Stimulated activated CD4-positive, alpha-beta T cell treated with anti-CD3 and anti-CD28 coated beads, Interleukin-15, amount 100 ng/mL, for 1 hour (primary cell): ENCODE data around the gene PLEKHA5.
"Not testable (repeated sequence)": the region's sequence is repeated elsewhere in the genome, so short reads cannot be mapped to it uniquely, and the experiment has no call there.

Source experiments
- DNase-seq, 2 donors: peaks; one replicate each; pipeline ENCODE4 v3.0.0-alpha.2; 2020; ENCODE audit warnings: low read depth in 1 of 2, low spot score in 1 of 2

PLEKHA5 gene

DNA sequence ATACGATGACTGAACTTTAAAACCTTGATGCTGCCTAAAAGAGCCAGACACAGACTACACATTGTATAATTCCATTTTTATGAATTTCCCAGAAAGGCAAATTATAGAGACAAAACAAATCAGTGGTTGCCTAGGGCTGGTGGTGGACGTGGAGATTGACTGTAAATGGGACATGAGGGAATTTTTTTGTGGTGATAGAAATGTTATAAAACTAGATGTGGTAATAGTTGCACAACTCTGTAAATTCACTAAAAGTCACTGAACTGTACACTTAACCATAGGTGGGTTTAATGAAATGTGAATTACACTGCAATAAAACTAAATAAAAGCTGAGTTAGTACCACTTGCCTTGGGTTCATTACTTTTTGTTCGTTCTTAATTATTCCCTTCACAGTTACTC, 72.1 kb downstream of the PLEKHA5 start:
- DNase-seq: no peak

DNA sequence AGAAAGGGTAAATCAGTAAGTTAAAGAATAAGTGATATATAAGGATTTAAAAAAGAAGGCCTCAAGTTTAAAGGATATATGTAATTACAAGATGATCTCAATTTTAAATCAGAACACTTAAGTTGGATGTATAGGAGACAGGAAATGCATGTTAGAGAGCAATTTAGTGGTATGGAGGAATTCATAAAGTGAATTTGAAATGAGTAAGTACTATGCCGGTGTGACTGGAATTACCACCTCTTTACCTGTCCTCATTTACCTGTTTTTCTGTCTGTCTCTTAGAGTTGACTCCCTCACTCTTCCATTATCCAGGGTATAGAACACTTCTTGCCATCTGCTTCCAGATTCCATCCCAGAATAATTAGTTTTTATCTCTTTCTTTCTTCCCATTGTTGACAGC, 73.5 kb downstream of the PLEKHA5 start:
- no peak for DNase-seq

DNA sequence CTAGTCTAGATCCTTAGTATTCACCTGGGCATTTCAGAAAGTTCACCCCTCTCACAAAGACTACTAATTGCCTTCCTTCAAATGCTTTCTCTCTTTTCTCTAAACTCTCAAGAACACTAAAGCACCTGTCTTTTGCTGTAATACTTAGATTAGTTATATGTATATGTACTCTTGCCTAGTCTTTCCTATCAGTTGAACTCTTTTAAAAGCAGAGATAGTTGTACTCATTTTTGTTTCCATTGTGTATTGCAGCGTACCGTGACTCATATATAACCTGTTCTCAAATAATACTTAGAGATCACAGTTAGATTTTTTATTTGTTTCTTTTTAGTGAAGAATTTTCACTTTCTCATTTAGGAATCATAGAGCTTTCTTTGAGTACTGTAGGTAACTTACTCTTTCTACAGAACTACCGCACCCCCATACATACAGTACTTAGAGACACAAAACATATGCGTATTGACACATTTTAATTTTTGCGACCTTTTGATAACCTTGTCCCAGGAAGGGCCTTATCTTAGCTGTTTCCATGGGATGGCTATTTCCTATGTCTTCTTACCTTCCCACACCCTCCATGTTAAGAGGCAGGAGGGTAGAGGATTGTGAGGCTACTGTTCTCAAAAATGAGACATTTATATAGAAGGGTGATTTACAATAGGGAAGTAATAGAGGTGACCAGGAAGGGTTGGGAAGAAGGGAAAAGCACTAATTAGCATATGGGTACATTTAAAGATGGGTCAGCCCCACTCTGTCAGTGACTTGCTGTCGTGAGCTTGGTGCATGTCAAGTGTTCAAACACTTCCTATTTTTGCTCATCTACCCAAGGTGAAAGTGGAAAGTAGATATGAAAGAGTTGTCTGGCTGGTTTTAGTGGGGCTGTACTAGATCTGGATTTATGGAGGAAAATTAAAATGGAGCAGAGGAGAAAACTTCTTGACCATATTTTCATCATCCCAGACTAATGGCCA, 74.3 kb downstream of the PLEKHA5 start:
- no peak for DNase-seq

DNA sequence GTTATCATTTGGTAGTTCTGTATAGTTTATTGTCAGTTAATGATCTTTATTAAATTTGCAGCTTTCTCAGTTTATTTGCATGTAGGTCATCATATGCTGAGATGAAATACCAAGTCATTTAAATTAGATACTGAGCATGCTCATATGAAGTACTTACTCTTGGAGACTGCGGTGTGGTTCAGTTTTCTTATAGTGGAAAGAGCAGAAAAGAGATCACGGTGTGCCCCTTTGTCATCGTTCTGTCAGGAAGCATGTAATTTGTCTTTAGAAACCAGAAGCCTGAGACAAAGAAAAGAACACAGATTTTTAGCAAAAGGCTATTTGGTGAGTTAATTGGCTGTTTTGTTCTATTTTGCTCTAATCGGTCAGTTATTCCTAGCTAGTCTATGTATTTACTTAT, 75.6 kb downstream of the PLEKHA5 start:
- no peak for DNase-seq

DNA sequence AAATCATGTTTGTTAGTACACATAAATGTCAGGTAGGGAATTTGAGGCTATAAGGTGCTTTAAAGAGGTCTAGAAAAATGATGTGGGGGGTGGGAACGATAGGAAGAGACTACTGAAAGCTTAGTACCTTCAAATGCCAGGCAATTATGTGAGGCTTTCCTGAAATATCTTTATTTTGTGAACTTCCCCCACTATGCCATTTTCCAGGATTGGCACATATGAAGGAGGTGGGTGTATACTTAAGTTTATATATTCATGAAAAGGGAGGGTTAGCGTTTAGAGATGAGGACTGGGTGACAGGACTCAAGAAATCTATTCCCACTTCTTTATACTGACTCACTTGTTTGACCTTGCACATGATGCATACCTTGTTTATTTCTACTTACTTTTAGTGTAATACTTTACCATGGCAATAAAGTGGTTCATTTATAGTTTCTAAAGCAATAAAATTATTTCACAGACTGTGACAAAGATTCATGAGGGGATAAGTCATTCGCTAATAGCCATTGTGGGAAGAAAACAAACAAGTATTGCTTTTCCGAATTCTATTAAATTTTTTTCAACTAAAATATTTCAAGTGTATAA, 77.1 kb downstream of the PLEKHA5 start:
- DNase-seq: no peak

DNA sequence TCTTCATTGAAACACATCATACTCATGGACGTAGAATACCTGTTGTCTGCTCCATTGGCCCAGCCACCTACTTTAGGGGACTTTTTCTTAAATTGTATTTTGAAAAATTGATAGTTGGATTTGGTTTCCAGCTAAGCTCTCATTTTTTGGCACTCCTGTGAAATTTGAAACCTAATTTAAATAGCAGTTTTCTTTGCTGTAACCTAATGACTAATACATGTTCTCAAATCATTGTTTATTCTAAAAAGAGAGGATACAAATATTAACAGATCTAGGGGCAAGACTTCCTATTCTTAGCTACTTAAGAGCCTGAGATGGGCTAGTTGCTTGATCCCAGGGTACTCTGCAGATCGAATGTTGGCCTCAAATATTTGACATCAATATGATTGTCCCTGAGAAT, 78.9 kb downstream of the PLEKHA5 start:
- no peak for DNase-seq

DNA sequence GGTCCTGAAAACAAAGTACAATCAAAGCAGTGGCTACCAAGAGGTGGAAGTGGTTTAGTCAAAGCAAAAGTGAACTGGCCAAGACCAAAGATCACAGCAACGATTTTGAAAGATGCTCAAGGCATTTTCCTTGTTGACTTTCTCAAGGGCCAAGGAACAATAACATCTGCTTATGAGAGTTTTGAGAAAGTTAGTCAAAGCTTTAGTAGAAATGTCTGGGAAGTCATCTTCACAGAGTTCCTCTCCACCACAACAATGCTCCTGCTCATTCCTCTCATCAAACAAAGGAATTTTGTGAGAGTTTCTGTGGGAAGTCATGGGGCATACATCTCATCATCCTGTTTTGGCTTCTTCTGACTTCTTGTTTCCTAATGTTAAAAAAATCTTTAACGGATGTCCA, 80.1 kb downstream of the PLEKHA5 start:
- no peak for DNase-seq

DNA sequence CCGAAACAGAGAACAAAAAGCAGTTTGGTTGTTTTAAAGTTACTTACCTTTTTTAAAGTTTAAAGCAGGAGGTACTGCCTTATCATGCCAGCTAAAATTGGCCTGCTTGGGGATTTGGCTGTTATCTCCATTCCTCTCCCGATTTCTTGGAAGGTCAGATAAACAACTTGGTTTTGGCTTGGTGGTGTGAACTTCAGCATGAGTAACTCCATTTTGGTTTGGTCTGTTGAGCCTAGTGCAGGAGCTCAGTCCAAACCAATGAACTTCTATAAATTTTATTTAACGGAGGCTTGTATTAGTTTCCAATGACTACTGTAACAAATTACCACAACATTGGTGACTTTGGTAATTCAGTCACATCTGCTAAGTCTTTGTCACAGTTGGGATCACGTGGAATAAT, 82.3 kb downstream of the PLEKHA5 start:
- DNase-seq: no peak

DNA sequence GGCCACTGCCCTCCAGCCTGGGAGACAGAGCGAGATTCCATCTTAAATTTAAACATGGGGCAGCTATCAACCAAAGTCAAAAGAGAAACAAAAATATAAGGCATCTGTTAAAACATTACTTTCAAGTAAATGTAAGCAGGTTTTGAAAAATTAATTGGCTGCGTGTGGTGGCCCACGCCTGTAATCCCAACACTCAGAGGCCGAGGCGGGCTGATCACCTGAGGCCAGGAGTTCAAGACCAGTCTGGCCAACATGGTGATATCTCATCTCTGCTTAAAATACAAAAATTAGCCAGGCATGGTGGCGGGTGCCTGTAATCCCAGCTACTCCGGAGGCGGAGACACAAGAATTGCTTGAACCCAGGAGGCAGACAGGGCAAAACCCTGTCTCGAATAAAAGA, 82.7 kb downstream of the PLEKHA5 start:
- no peak for DNase-seq

DNA sequence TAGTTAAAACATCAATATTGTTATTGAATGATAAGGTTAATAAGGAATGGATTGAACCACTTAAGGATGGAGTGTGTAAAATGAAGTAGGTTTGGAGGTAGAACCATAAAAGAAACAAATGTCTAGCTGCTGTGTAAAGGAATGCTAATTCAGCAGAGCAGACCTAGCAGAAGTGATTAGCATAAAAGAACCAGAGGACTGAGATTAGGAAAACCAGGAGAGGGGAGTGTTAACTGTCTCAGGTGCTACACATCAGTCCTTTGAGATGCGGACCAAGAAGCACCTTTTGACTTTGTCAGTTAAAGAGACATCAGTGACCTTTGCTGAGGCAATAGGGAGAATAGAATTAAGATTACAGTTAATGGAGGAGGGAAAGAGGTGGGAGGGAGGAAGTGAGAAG, 84.5 kb downstream of the PLEKHA5 start:
- DNase-seq: no peak

DNA sequence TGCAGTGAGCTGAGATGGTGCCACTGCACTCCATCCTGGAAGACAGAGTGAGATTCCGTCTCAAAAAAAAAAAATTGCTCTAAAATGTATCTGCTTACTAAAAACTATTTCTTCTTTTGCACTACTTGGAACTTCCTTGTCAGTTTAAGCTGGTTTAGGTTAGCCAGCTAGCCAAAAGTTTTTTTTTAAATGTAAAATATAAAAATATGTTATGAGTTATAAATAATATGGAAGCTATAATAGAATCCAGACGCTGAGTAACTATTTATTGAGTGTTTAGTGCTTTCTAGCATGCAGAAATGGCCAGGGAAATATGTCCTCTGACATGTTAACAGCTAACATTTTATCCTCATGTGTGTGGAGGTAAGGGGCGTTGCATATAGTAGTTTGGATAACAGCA, 85.6 kb downstream of the PLEKHA5 start:
- no peak for DNase-seq

DNA sequence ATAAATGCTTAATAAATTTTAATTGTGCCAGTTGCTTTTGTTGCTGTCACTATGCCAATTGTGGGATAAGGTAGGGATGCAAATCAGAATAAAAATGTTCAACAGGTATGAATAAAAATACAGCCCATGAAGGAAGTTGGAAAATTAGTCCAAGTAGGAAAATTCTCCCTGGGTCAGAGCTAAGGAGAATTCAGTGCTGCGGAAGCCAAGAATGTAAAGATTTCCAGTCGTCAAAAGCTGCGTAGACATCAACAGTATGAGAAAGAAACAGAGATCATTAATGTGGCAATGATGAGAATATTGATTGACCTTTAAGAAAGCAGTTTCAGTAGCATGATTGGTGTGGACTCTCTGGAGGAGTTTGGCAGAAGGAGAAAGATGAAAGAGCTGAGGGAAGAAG, 87.9 kb downstream of the PLEKHA5 start:
- no peak for DNase-seq

DNA sequence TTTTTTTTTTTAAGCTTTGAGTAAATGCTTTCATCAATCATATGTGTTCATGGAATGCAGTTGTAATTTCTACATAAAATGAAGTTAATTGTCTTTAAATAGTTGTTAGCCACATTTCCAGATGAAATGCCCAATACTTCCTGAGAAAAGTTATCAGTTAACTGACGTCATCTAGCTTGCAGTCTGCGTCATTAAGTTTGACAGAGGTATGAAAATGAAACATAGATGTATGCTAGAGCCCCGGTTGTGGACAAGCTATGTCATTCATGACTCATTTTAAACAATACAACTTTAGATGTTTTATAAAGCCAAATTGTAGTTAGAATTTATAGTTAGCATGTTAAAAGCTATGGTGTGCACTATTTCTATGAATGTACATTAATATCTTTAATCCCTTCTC, 90.7 kb downstream of the PLEKHA5 start:
- DNase-seq: no peak

DNA sequence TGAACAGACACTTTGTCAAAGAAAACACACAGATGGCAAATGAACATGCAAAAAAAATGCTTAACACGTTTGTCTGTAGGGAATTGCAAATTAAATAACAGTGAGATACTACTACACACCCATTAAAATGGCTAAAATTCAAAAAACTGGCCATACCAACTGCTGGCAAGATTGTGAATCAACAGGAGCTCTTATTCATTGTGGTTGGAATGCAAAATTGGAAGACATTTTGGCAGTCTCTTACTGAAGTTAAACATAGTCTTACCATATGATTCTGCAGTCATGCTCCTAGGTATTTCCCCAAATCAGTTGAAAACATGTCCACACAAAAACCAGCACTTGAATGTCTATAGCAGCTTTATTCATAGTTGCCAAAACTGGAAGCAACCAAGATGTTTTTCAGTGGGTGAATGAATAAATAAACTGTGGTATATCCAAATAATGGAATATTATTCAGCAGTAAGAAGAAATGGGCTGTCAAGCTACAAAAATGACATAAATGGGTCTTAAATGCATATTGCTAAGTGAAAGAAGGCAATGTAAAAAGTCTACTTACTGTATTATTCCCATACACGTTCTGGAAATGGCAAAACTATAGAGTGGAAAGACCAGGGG, 91.4 kb downstream of the PLEKHA5 start:
- DNase-seq: no peak

DNA sequence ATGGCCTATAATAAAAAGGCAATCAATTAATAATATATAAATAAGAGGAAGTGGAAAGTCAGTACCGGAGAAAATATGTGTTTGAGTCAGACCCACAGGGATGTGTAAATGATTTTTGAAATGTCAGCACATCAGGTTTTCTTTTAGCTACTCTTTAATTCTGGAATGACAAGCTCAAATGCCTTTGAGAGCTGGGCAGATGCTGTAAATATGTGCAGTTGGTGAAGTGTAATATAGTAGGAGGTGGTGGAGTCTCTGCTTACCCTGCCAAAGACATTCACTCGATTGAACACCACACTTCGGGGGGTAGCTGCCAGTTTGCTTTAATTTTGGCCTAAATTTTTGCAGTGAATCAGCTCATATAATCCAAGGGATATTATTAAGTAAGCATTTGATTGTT, 93.0 kb downstream of the PLEKHA5 start:
- no peak for DNase-seq

DNA sequence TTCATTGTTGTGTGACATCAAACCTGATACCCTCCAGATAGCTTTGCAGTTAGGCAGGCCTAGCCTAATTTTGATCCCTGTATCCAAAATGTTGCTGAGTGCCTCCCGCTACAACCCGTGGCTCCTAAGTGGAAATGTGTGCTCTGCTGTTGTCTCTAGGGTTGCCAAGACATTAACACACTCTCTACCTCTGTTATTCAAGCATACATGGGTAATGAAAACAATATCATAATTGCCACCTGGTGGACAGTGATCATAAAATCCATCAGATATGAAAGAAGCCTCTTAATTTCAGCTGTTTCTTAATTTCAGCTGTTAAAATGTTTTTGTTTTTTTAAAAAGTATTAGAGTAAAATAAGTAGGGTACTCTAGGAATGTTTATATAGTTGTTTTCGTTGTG, 93.5 kb downstream of the PLEKHA5 start:
- no peak for DNase-seq

DNA sequence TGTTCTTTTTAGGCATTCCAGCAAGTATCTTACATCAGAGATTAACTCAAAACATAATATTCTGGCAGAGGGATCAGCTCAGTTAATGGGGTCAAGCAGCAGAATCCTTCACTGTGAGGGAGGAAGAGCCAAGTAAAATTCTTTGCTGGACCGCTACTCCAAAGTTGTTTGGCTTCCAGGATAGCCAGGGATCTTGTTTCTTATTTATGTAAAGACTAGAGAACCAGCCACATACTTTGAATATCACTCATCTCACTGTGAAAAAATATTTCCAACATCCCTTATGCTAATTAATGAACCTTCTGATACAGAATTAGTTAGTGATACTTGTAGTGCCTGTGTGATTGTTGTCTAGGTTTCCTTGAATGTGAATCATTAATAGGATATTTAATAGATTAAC, 94.2 kb downstream of the PLEKHA5 start:
- DNase-seq: no peak

DNA sequence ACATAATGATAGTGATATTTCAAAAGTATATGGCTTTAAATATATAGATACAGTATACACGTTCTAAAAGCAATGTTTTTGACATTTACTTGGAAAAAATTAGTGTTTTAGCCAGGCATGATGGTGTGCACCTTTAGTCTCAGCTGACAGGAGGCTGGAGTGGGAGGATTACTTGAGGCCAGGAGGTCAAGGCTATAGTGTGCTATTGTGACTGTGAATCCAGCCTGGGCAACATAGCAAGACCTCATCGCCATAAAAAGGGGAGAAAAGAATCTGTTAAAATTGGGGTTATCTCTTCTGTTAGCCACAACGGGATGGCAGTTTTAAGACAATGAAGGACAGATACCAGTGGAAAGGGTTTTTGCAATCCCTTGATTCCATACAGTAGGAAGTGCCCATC, 95.2 kb downstream of the PLEKHA5 start:
- no peak for DNase-seq

DNA sequence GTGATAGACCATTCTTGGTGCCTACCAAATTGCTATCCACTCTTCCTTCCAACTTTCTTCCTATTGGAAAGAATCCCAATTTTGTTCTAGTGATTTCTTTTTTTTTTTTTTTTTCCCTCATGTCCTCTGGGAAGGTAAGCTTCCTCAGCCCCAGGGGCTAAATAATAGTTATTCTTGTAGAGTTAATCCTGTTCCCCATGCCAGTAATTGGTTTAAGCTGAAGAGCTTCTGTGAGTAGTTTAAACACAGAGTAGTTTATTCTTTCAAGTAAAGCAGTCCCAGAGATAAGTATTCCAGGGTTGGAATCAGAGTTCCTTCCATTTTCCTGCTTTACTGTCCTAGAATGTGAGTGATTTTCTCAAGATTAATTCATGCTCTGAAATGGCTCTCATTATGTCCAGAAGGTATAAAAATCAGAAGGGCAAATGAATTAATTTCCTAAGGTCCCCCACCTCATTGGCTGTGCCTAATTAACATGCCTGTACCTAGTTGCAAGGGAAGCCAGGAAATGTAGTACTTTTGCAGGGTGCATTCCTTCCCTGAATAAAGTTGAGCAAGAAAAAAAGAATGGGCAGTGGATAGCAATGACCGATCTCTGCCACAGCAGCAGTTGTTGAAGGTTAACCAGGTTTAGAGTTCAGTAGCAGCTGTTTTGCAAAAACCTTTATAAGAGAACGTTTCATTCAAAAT, 97.8 kb downstream of the PLEKHA5 start:
- no peak for DNase-seq

DNA sequence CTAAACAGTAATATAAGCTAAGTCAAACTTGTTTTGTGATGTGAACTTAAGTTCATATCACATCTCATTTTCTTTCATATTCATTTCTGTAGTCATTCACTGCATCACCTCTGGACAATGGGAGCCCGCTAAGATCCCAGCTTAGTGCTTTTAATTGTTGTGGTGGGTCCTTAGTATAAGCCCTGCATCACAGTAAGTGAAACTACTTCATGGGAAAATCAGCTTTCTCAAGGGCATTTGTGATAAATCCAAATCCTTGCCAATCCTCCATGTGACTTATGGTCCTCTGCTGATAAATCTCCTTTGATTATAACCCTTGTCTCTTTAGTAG, 98.3 kb downstream of the PLEKHA5 start:
- no peak for DNase-seq

DNA sequence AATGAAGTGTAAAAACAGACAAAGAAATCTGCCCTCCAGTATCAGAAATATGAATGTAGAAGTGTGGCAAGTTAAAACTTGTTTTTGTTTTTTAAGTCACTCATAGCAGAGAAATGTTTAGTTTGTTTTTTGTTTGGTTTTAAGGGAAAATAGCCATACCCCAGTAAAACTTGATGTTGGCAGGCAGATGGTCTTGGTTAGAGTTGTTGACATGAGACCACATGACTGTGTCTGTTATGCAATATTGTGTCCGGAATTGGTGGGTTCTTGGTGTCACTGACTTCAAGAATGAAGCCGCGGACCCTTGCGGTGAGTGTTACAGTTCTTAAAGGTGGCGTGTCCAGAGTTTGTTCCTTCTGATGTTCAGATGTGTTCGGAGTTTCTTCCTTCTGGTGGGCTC, 99.5 kb downstream of the PLEKHA5 start:
- not testable (repeated sequence) for DNase-seq

DNA sequence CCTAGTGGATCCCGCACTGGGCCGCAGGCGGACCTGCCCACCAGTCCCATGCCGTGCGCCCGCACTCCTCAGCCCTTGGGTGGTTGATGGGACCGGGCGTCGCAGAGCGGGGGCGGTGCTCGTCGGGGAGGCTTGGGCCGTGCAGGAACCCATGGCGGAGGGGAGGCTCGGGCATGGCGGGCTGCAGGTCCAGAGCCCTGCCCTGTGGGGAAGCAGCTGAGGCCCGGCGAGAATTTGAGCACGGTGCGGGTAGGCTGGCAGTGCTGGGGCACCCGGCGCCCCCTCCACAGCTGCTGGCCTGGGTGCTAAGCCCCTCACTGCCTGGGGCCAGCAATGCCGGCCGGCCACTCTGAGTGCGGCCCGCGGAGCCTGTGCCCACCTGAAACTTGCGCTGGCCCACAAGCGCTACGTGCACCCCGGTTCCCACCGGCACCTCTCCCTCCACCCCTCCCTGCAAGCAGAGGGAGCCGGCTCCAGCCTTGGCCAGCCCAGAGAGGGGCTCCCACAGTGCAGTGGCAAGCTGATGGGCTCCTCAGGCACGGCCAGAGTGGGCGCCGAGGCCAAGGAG, 100.8 kb downstream of the PLEKHA5 start:
- DNase-seq: no peak
